A673 (cell line): ENCODE data around the gene TEP1. TPM values are rescaled to one million over a fixed set of nuclear protein-coding genes. Genes with fewer than 3 reads are reported as not detected.

Experiments
- Bru-seq: library from RNA; stranded (reverse); fragments of 400-500 nt; gene quantifications from one replicate; lab custom pipeline; 2021; lab: Mats Ljungman, UMichigan
- BruChase-seq, 2 experiments: library from RNA; stranded (reverse); fragments of 400-500 nt; gene quantifications; one replicate each; lab custom pipeline; 2021; lab: Mats Ljungman, UMichigan
- BruUV-seq: library from RNA; stranded (reverse); fragments of 400-500 nt; replicated peaks from 2 replicates; lab custom pipeline; 2021; lab: Mats Ljungman, UMichigan
- CTCF ChIA-PET: fragments of 300-600 bp; sonication (Branson Sonifier 250); formaldehyde crosslinking; loops from one replicate; lab custom pipeline; 2022; ENCODE audit warnings: antibody characterized with exemption; lab: Charles Lee
- POLR2A ChIA-PET: fragments of 300-600 bp; sonication (Branson Sonifier 250); formaldehyde crosslinking; loops from one replicate; lab custom pipeline; 2022; ENCODE audit warnings: antibody characterized with exemption; ENCODE audit not compliant: low non-redundant PET; lab: Charles Lee
- DNase-seq: peaks from one replicate; pipeline ENCODE4 v3.0.0-alpha.2; 2015; ENCODE audit warnings: low spot score
- H3K27ac ChIP-seq: fragments of 200-600 bp; sonication (generic); 2 replicates; pipeline ENCODE4 v1.5.1; 2016; ENCODE audit warnings: mixed run types, low read depth, mild to moderate bottlenecking, mixed read lengths, antibody characterized with exemption, low read length; ENCODE audit not compliant: poor library complexity, severe bottlenecking
- H3K27me3 ChIP-seq: fragments of 200-600 bp; sonication (generic); replicated peaks from 2 replicates; pipeline ENCODE4 v1.6.1; 2017; ENCODE audit warnings: mixed run types, low read depth, mild to moderate bottlenecking, mixed read lengths, antibody characterized with exemption, low read length; ENCODE audit not compliant: insufficient read depth, poor library complexity
- H3K36me3 ChIP-seq: fragments of 200-600 bp; sonication (generic); 2 replicates; pipeline ENCODE4 v1.6.1; 2016; ENCODE audit warnings: mixed run types, mild to moderate bottlenecking, mixed read lengths, antibody characterized with exemption, low read length; ENCODE audit not compliant: insufficient read depth, poor library complexity, severe bottlenecking
- H3K4me1 ChIP-seq: fragments of 200-600 bp; sonication (generic); 2 replicates; pipeline ENCODE4 v1.6.1; 2017; ENCODE audit warnings: mixed run types, mild to moderate bottlenecking, mixed read lengths, antibody characterized with exemption, low read length; ENCODE audit not compliant: insufficient read depth, poor library complexity, severe bottlenecking
- H3K4me3 ChIP-seq: fragments of 200-600 bp; sonication (generic); 2 replicates; pipeline ENCODE4 v1.5.1; 2016; ENCODE audit warnings: low read depth, mixed run types, mild to moderate bottlenecking, mixed read lengths, low read length; ENCODE audit not compliant: poor library complexity, severe bottlenecking
- H3K9me3 ChIP-seq: fragments of 200-600 bp; sonication (generic); 2 replicates; pipeline ENCODE4 v1.6.1; 2016; ENCODE audit warnings: mixed run types, low read depth, mild to moderate bottlenecking, mixed read lengths, antibody characterized with exemption, low read length; ENCODE audit not compliant: poor library complexity, severe bottlenecking
- CTCF ChIP-seq: fragments of 300-800, 200-600 bp; sonication (generic); conservative IDR thresholded peaks from 2 replicates; pipeline ENCODE4 v1.5.1; 2017; ENCODE audit warnings: low read depth, mild to moderate bottlenecking, antibody characterized with exemption, low read length, moderate library complexity, mixed read lengths
- EZH2 ChIP-seq: fragments of 200-600 bp; sonication (generic); IDR thresholded peaks from 2 replicates; pipeline ENCODE4 v1.6.1; 2017; ENCODE audit warnings: borderline replicate concordance, low read depth, mild to moderate bottlenecking, mixed read lengths, antibody characterized with exemption, low read length; ENCODE audit not compliant: poor library complexity, severe bottlenecking
- intact Hi-C: fragments of 100-400 bp; cut with micrococcal nuclease; formaldehyde crosslinking; loops from one replicate; pipeline ENCODE4 v1.10.0; 2022; ENCODE audit not compliant: unreplicated experiment
- long read RNA-seq: library from polyadenylated mRNA; stranded (forward); transcript quantifications from one replicate; pipeline ENCODE4 v2.0.0, GENCODE V29; 2022
- total RNA-seq: library from RNA; stranded (reverse); gene quantifications from 2 replicates; pipeline ENCODE4 v1.2.3, GENCODE V29; 2021

Gene TEP1
- total RNA-seq (12.3 and 15.9 TPM in 2 replicates), Bru-seq, nascent RNA (percentile 53 among the genes with signal in this experiment), BruChase-seq, experiment 1, labeled RNA remaining after a 2-hour chase (percentile 57 among the genes with signal in this experiment), BruChase-seq, experiment 2, labeled RNA remaining after a 6-hour chase (percentile 57 among the genes with signal in this experiment)
- long read RNA-seq, partial matches to known transcripts, result 2 of 4 reads
- long read RNA-seq, other reads (novel, unspliced or antisense), result 2 of 4 reads

- POLR2A ChIA-PET, result interaction anchor here (0.6 to 0.9 kb wide), 3 partner anchors 49 to 71 kb away, joined by 4 to 6 read pairs (median 5); no protein-coding TSS in a partner anchor
- H3K27me3 ChIP-seq, result no peaks in the 10 kb centered on the region
- TF ChIP-seq EZH2 (no peak), CTCF (no peak)
- peak within 1 kb of the TSS; percentile 85 for H3K27ac ChIP-seq
- BruUV-seq, result TSS peak; percentile 65
- CTCF ChIA-PET, result interaction anchor here (0.6 kb wide), 1 partner anchor 289 kb away, joined by 6 read pairs; no protein-coding TSS in a partner anchor
- peak within 1 kb of the TSS; percentile 78 for H3K4me3 ChIP-seq
- peaks cover under 1% of the 10 kb centered on the region for H3K36me3 ChIP-seq
- peaks cover 13% of the 10 kb centered on the region for H3K4me1 ChIP-seq
- intact Hi-C loops, result loop anchor here (2.0 to 5.0 kb wide), 2 partner anchors 196 to 269 kb away; partner anchors contain the start of gene RNASE4
- DNase-seq, result peak; percentile 89
- no peaks in the 10 kb centered on the region for H3K9me3 ChIP-seq
These were observed at the start of gene TEP1 for GRCh38 chr14:20412876-20413743. TSS of gene TEP1 (minus strand) at chr14:20413501. CDS start at chr14:20408439, 5,062 bp downstream.

- BruUV-seq, result no TSS peak
- DNase-seq, result peak; percentile 100
- H3K36me3 ChIP-seq, result peaks cover 34% of the 10 kb centered on the region
- intact Hi-C loops, result loop anchor here (5.0 kb wide), 1 partner anchor 221 kb away; the partner anchor contains the start of gene RNASE4
- peak within 1 kb of the TSS; percentile 91 for H3K27ac ChIP-seq
- no peaks in the 10 kb centered on the region for H3K27me3 ChIP-seq
- TF ChIP-seq EZH2, result no peak
- TF ChIP-seq CTCF, result no peak
- H3K4me1 ChIP-seq, result peaks cover 15% of the 10 kb centered on the region
- POLR2A ChIA-PET, result interaction anchor here (0.6 to 1.2 kb wide), 5 partner anchors 8 to 405 kb away, joined by 3 to 5 read pairs (median 3); partner anchors contain the start of genes PNP and TEP1
- H3K9me3 ChIP-seq, result no peaks in the 10 kb centered on the region
- CTCF ChIA-PET, result interaction anchor here (0.6 kb wide), 1 partner anchor 20 kb away, joined by 3 read pairs; no protein-coding TSS in a partner anchor
- H3K4me3 ChIP-seq, result peak within 1 kb of the TSS; percentile 86
These were observed 48.2 kb upstream of the TEP1 start, which contains the start of gene PIP4P1 for GRCh38 chr14:20461225-20462141. TSS of gene PIP4P1 (minus strand) at chr14:20461434. CDS start at chr14:20461325, 109 bp downstream.
